Natural killer cell treated with Interleukin-12 subunit alpha and Interleukin-12 subunit beta and Interleukin-15 and Interleukin-18, amount 100 ng/mL, for 72 hours (primary cell): ENCODE measurements around the gene TAF10. TPM values are rescaled to one million over a fixed set of nuclear protein-coding genes. Genes with fewer than 3 reads are reported as not detected.

Experiments used
- ATAC-seq, 2 donors: fragments of 150-1000 bp; cut with Tn5 transposase in 1 of 2; sonication (Bioruptor Pico), chemical (Tn5 transposase) in 1 of 2; 2 replicates each; pipeline ENCODE4 v1.10.0; 2021
- DNase-seq: peaks from one replicate; pipeline ENCODE4 v3.0.0; 2022; ENCODE audit warnings: low spot score
- H3K27ac Mint-ChIP-seq, 2 donors: 1 replicate in 1 of 2; 2 replicates in 1 of 2; pipeline ENCODE4 v1.8.0; 2022; ENCODE audit warnings: mixed read lengths in 2 of 2, mild to moderate bottlenecking in 1 of 2, moderate library complexity in 1 of 2
- H3K27me3 Mint-ChIP-seq, 2 donors: 1 replicate in 1 of 2; 2 replicates in 1 of 2; pipeline ENCODE4 v1.8.0; 2022; ENCODE audit warnings: mixed read lengths in 2 of 2
- H3K36me3 Mint-ChIP-seq: one replicate; pipeline ENCODE4 v1.8.0; 2022; ENCODE audit warnings: mixed read lengths
- H3K4me1 Mint-ChIP-seq, 2 donors: 1 replicate in 1 of 2; 2 replicates in 1 of 2; pipeline ENCODE4 v1.8.0; 2022; ENCODE audit warnings: low read depth in 2 of 2, mixed read lengths in 2 of 2, mild to moderate bottlenecking in 1 of 2
- H3K4me3 Mint-ChIP-seq: one replicate; pipeline ENCODE4 v1.8.0; 2022; ENCODE audit warnings: mixed read lengths
- H3K9me3 Mint-ChIP-seq: 2 replicates; pipeline ENCODE4 v1.8.0; 2022; ENCODE audit warnings: mixed read lengths
- total RNA-seq, 2 donors: library from RNA; stranded (reverse); gene quantifications; one replicate each; pipeline ENCODE4 v1.2.3, GENCODE V29; 2022

Gene TAF10
- total RNA-seq, 2 donors from 2014 or later, result 118 to 152 TPM

DNA sequence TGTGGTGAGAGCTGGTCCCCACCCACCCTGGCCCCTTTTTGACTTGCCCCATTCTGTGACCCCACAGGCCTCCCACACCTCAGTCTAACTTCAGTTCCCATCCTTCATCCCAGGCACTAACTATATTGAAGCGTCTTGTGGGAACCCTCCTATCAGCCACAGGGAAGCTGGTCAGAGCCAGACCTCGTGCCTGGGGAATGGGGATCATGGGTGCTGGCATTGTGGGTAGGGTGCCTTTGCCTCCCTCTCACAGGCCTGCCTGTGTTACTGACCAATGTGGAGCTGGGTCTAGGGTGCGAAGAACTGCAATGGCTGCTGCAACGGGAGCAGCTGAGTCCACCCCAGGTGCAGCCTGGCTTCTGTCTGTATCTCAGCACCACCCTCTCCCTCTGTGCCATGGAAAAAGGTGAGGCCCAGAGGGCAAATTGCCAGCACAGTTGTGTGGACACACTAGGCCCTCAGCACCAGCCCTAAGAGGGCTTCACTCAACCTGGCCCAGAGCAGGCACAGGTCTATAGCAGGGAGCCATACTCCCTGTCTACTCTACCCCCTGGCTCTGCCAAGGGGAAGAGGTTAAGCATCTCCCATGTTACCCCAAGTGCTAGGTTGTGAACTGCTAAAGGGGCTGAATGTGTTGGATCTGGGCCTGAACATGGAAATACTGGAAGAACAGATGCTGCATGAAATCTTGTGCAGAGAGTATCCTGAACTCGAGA is 45.9 kb downstream of the TAF10 start:
- Mint-ChIP-seq H3K4me3 (no peak overlapping the region), H3K27ac (no peak overlapping the region), H3K27me3 (no peaks in the 10 kb centered on the region), H3K9me3 (no peaks in the 10 kb centered on the region), H3K36me3 (no peaks in the 10 kb centered on the region), H3K4me1 (peaks cover 0 to 3% of the 10 kb centered on the region in 2 donors)
- ATAC-seq (no peak), DNase-seq (no peak)

DNA sequence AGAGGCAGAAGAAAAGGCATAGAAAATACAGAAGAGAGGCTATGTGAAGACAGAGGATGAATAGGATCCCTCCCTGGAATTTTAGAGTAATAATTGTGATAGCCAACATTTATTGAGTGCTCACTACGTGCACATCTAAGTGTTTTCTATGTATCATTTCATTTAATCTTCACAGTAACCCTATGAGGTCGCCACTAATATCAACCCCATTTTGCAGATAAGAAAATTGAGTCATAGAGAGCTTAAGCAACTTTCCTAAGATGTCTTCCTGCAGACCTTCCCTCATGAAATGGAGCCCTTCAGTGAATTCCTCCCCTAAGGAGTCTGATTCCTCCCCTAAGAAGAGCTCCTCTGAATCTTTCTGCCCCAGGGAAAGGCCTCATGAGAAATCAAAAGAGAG is 46.7 kb downstream of the TAF10 start:
- H3K9me3 Mint-ChIP-seq, result no peaks in the 10 kb centered on the region

DNA sequence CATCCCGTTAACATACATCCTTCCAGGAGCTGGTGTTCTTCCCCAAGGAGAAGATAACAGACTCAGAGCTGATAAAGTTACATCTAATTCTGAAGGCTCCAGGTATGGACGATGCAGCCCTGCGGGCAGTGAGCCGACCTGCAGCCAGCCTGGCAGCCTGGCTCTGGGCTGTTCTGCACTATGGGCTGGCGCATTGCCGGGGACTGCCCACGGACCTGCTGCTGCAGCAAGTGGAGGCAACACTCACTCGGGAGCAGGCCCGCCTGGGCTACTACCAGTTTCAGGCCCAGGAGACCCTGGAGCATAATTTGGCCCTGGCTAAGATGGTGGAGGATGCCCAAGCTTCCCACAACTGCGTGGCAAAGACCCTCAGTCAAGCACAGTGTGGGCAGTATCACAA is 48.3 kb downstream of the TAF10 start:
- no peak overlapping the region for H3K27ac Mint-ChIP-seq

More for the DNA sequence above, 46.7 kb downstream of the TAF10 start:
- DNase-seq (no peak), ATAC-seq (no peak)
- H3K36me3 Mint-ChIP-seq, result no peaks in the 10 kb centered on the region
- peaks cover 0 to 3% of the 10 kb centered on the region in 2 donors for H3K4me1 Mint-ChIP-seq
- H3K27ac Mint-ChIP-seq, result peak overlapping the region in 1 of 2 donors; percentile 8
- H3K4me3 Mint-ChIP-seq, result no peak overlapping the region
- no peaks in the 10 kb centered on the region for H3K27me3 Mint-ChIP-seq

DNA sequence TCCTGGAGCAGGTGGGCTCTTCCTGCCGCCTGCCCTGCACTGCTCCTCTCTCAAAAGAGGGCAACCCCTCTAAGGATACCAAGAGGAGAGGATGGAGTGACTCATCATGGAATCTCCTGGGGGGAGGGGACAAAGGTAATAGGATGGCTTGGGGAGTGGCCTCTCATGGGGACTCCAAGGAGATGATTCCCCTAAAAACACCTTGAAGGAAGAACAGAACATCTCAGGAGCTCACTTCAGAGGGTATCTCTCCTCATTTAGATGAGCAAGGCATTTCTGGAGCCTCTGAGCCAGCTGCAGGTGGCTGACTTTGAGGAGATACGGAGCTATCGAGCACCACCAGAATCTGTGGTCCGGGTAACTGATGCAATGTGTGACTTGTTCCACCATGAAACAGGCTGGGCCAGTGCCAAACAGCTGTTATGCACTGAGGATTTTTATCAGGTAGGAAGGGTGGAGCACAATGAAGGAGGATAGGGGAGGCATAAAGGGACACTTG is 48.8 kb downstream of the TAF10 start:
- no peak for DNase-seq
- no peak for ATAC-seq
- no peaks in the 10 kb centered on the region for H3K36me3 Mint-ChIP-seq
- no peaks in the 10 kb centered on the region for H3K27me3 Mint-ChIP-seq
- no peak overlapping the region for H3K4me3 Mint-ChIP-seq
- H3K27ac Mint-ChIP-seq, result no peak overlapping the region
- no peaks in the 10 kb centered on the region for H3K4me1 Mint-ChIP-seq
- no peaks in the 10 kb centered on the region for H3K9me3 Mint-ChIP-seq

More for the DNA sequence above, 48.3 kb downstream of the TAF10 start:
- Mint-ChIP-seq H3K9me3 (no peaks in the 10 kb centered on the region), H3K36me3 (no peaks in the 10 kb centered on the region), H3K4me1 (no peaks in the 10 kb centered on the region), H3K4me3 (no peak overlapping the region), H3K27me3 (no peaks in the 10 kb centered on the region)
- peak in 1 of 2 donors; percentile 10 for ATAC-seq
- no peak for DNase-seq

DNA sequence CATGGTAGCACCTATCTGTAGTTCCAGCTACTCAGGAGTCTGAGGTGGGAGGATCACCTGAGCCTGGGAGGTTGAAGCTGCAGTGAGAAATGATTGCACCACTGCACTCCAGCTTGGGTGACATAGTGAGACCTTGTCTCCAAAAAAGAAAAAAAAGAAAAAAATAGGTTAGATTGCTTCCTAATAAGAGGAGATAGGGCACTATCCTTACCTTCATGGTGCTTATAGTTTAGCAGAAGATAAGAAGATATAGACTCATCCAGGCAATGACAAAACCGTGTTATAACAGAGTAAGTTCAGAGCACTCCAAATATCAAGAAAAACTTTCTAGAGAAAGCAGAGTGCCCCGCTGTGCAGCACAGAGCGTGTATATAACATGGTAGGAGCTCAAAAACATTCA is 50.7 kb downstream of the TAF10 start:
- DNase-seq, result no peak
- no peak for ATAC-seq
- Mint-ChIP-seq H3K27ac (no peak overlapping the region), H3K27me3 (no peaks in the 10 kb centered on the region), H3K36me3 (no peaks in the 10 kb centered on the region), H3K9me3 (no peaks in the 10 kb centered on the region), H3K4me1 (no peaks in the 10 kb centered on the region), H3K4me3 (no peak overlapping the region)

Other genes starting within 250 kb of the TAF10 start
- gene SMPD1, start 221.7 kb downstream of the TAF10 start, total RNA-seq, result 10 to 100 TPM; 26.4 to 29.1 TPM
- gene APBB1, start 193.1 kb downstream of the TAF10 start, total RNA-seq, result 10 to 100 TPM; 25.5 to 27.5 TPM
- under 1 TPM; 0.76 to 0.92 TPM for gene HPX, start 171.2 kb downstream of the TAF10 start, total RNA-seq
- 1 to 10 TPM; 6.1 to 7.7 TPM for gene TRIM3, start 138.3 kb downstream of the TAF10 start, total RNA-seq
- gene ARFIP2, start 130.9 kb downstream of the TAF10 start, total RNA-seq, result 10 to 100 TPM; 50.8 to 71.7 TPM
- gene TIMM10B, start 130.7 kb downstream of the TAF10 start, total RNA-seq, result 10 to 100 TPM; 44.1 to 57.4 TPM
- 10 to 100 TPM; 22.4 to 53.6 TPM for gene DNHD1, start 114.9 kb downstream of the TAF10 start, total RNA-seq
- 10 to 100 TPM; 33.8 to 42.0 TPM for gene RRP8, start 8.6 kb downstream of the TAF10 start, total RNA-seq
- 100 to 1,000 TPM in 1 of 2 donors, 10 to 100 TPM in 1; 91.8 to 142 TPM for gene ILK, start 8.4 kb downstream of the TAF10 start, total RNA-seq
- 10 to 100 TPM; 48.6 to 92.4 TPM for gene TPP1, start 7.2 kb upstream of the TAF10 start, total RNA-seq
- 1 to 10 TPM in 1 of 2 donors, under 1 TPM in 1; 0.73 to 1.6 TPM for gene DCHS1, start 43.6 kb upstream of the TAF10 start, total RNA-seq
- gene MRPL17, start 71.1 kb upstream of the TAF10 start, total RNA-seq, result 10 to 100 TPM; 69.1 to 70.1 TPM
- under 1 TPM in 1 of 2 donors, not detected in 1; 0.20 TPM for gene OR2AG2, start 159.8 kb upstream of the TAF10 start, total RNA-seq
- gene OR2AG1, start 170.8 kb upstream of the TAF10 start, total RNA-seq, result not detected
- gene OR6A2, start 187.5 kb upstream of the TAF10 start, total RNA-seq, result under 1 TPM in 1 of 2 donors, not detected in 1; 0.20 TPM
- gene OR10A5, start 233.5 kb upstream of the TAF10 start, total RNA-seq, result not detected